B cell (primary cell): Measurements from ENCODE around the gene MROH7. TPM values are rescaled to one million over a fixed set of nuclear protein-coding genes. Genes with fewer than 3 reads are reported as not detected.

Source experiments
- ATAC-seq: fragments of 200-7000 bp; cut with Tn5 transposase; one replicate; pipeline ENCODE4 v1.10.0; 2021; ENCODE audit warnings: low read depth, mild to moderate bottlenecking, moderate number of reproducible peaks, moderate library complexity
- CTCF ChIA-PET: fragments of 350-600 bp; sonication (Branson Sonifier 250); formaldehyde crosslinking; loops from one replicate; lab custom pipeline; 2021; ENCODE audit warnings: antibody characterized with exemption, inconsistent platforms; lab: Charles Lee
- POLR2A ChIA-PET: fragments of 350-600 bp; sonication (Branson Sonifier 250); formaldehyde crosslinking; loops from one replicate; lab custom pipeline; 2021; ENCODE audit warnings: antibody characterized with exemption; lab: Charles Lee
- DNase-seq: peaks from one replicate; pipeline ENCODE4 v3.0.0; 2013
- H2AFZ ChIP-seq: 2 replicates; pipeline ENCODE4 v1.6.1; 2012; ENCODE audit warnings: mild to moderate bottlenecking, low read depth, low read length; ENCODE audit not compliant: insufficient read depth, poor library complexity, severe bottlenecking
- H3K27ac ChIP-seq, 2 donors: 1 replicate in 1 of 2; 2 replicates in 1 of 2; pipeline ENCODE4 v1.5.1; 2012 to 2013; ENCODE audit warnings: low read length in 2 of 2, mild to moderate bottlenecking in 2 of 2, moderate library complexity in 1 of 2
- H3K27me3 ChIP-seq, 4 experiments: fragments of 200-600 bp in 1 of 4; sonication (generic) in 1 of 4; replicated peaks in 1 of 4; 1 replicate in 2 of 4; 2 replicates in 2 of 4; pipeline versions ENCODE4 v1.6.1 to v1.7.0; 2013 to 2016; ENCODE audit warnings: low read length in 3 of 4, mild to moderate bottlenecking in 2 of 4, mixed read lengths in 1 of 4, moderate library complexity in 1 of 4; ENCODE audit not compliant: insufficient read depth in 4 of 4, control insufficient read depth in 3 of 4; ENCODE audit errors: control extremely low read depth in 1 of 4
- H3K36me3 ChIP-seq, 2 experiments: replicated peaks in 1 of 2; 1 replicate in 1 of 2; 2 replicates in 1 of 2; pipeline versions ENCODE4 v1.6.1 to v1.7.1; 2013; ENCODE audit warnings: low read length in 1 of 2; ENCODE audit not compliant: insufficient read depth in 2 of 2, control insufficient read depth in 1 of 2; ENCODE audit errors: control extremely low read depth in 1 of 2, extremely low read depth in 1 of 2
- H3K4me1 ChIP-seq, 2 donors: fragments of 200-600 bp in 1 of 2; sonication (generic) in 1 of 2; 1 replicate in 1 of 2; 2 replicates in 1 of 2; pipeline versions ENCODE4 v1.5.1 to v1.6.1; 2013 to 2017; ENCODE audit warnings: low read length in 2 of 2; ENCODE audit not compliant: control insufficient read depth in 2 of 2, insufficient read depth in 2 of 2
- H3K4me2 ChIP-seq: replicated peaks from 2 replicates; pipeline ENCODE3; 2012; ENCODE audit warnings: mild to moderate bottlenecking, low read depth, low read length; ENCODE audit not compliant: poor library complexity, severe bottlenecking
- H3K4me3 ChIP-seq, 5 experiments: fragments of 200-600 bp in 1 of 5; sonication (generic) in 1 of 5; 1 replicate in 3 of 5; 2 replicates in 2 of 5; pipeline versions ENCODE4 v1.5.1 to v1.7.0; 2011 to 2016; ENCODE audit warnings: low read length in 4 of 5, mild to moderate bottlenecking in 4 of 5, low read depth in 2 of 5, control low read depth in 1 of 5, moderate library complexity in 1 of 5; ENCODE audit not compliant: insufficient read depth in 1 of 5; ENCODE audit errors: control extremely low read depth in 1 of 5, extremely low read depth in 1 of 5
- H3K79me2 ChIP-seq: fragments of 200-600 bp; sonication (generic); one replicate; pipeline ENCODE4 v1.6.0; 2016; ENCODE audit warnings: low read length; ENCODE audit not compliant: control insufficient read depth, insufficient read depth
- H3K9ac ChIP-seq: fragments of 200-600 bp; sonication (generic); 2 replicates; pipeline ENCODE4 v1.6.1; 2017; ENCODE audit warnings: mild to moderate bottlenecking, low read length, moderate library complexity
- H3K9me3 ChIP-seq, 3 donors: one replicate each; pipeline versions ENCODE4 v1.6.1 to v1.7.1; 2013; ENCODE audit warnings: low read length in 2 of 3; ENCODE audit not compliant: control insufficient read depth in 2 of 3, insufficient read depth in 1 of 3; ENCODE audit errors: control extremely low read depth in 1 of 3
- H4K20me1 ChIP-seq: 2 replicates; pipeline ENCODE4 v1.6.0; 2012; ENCODE audit warnings: mild to moderate bottlenecking, low read length; ENCODE audit not compliant: insufficient read depth, control insufficient read depth, poor library complexity, severe bottlenecking
- H3K27ac Mint-ChIP-seq: one replicate; pipeline ENCODE4 v1.8.0; 2021; ENCODE audit warnings: mixed read lengths
- H3K27me3 Mint-ChIP-seq: one replicate; pipeline ENCODE4 v1.8.0; 2021; ENCODE audit warnings: mixed read lengths
- H3K4me1 Mint-ChIP-seq: one replicate; pipeline ENCODE4 v1.8.0; 2021; ENCODE audit warnings: mixed read lengths
- H3K4me3 Mint-ChIP-seq: one replicate; pipeline ENCODE4 v1.8.0; 2021; ENCODE audit warnings: mixed read lengths
- H3K9me3 Mint-ChIP-seq: one replicate; pipeline ENCODE4 v1.8.0; 2022; ENCODE audit warnings: mixed read lengths; ENCODE audit not compliant: insufficient read depth
- EZH2 ChIP-seq: IDR thresholded peaks from 2 replicates; pipeline ENCODE4 v1.6.1; 2012; ENCODE audit warnings: borderline replicate concordance, low read depth, mild to moderate bottlenecking, moderate library complexity, low read length; ENCODE audit not compliant: insufficient read depth, poor library complexity, severe bottlenecking
- WGBS: methylation state at CpG from one replicate; pipeline ENCODE4 v1.1.5; 2013; ENCODE audit warnings: missing lambda C conversion rate; ENCODE audit not compliant: insufficient coverage; 5-methylcytosine and 5-hydroxymethylcytosine counted together
- intact Hi-C: fragments of 100-400 bp; cut with micrococcal nuclease; formaldehyde crosslinking; loops from one replicate; pipeline ENCODE4 v1.10.0; 2022
- polyA plus RNA-seq: library from polyadenylated mRNA; depleted of rRNA; stranded (reverse); fragments of >200 nt; gene quantifications from 2 replicates; pipeline ENCODE4 v1.2.3, GENCODE V29; 2012
- total RNA-seq, 2 donors: library from RNA; stranded (reverse); fragments of 120-200 nt in 1 of 2; gene quantifications; 1 replicate in 1 of 2; 2 replicates in 1 of 2; pipeline versions ENCODE4 v1.2.3 to v1.2.4, GENCODE V29; 2013 to 2022
- TF ChIP-seq, protein P1 (sequence below): fragments of 200-600 bp; IDR thresholded peaks from one replicate; pipeline ENCODE4 v1.8.0; 2022; ENCODE audit warnings: antibody characterized with exemption, mild to moderate bottlenecking

The MROH7 gene
- total and polyA plus RNA-seq, 2 donors (not counting 1 experiment from before 2014, with no cell fraction given) = not detected

DNA sequence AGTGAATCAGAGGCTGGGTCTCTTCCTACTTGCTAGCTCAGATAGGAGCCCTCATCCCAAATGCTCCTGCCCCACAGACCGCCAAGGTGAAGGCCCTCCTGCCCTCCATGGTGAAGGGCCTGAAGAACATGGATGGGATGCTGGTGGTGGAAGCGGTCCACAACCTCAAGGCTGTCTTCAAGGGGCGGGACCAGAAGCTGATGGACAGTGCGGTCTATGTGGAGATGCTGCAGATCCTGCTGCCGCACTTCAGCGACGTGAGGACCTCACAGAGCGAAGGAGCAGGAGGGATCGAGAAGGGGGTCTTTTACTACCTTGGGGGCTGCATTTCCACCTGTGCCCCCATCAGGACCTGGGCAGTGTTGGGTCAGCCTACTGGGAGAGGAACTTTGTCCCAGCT, 59.5 kb downstream of the MROH7 start:
- Mint-ChIP-seq H3K4me3 (no peak overlapping the region), H3K9me3 (no peaks in the 10 kb centered on the region), H3K27ac (no peak overlapping the region), H3K27me3 (peaks cover 40% of the 10 kb centered on the region), H3K4me1 (no peaks in the 10 kb centered on the region)
- no peak overlapping the region for H3K4me2 ChIP-seq
- no peak overlapping the region for H3K9ac ChIP-seq
- no peak for ATAC-seq
- no peaks in the 10 kb centered on the region for H3K36me3 ChIP-seq
- H3K9me3 ChIP-seq = no peaks in the 10 kb centered on the region
- H2AFZ ChIP-seq = no peak overlapping the region
- POLR2A ChIA-PET = no interaction called here
- peaks cover 0 to 4% (median 0%) of the 10 kb centered on the region in 4 experiments for H3K27me3 ChIP-seq
- TF ChIP-seq, protein P1, sequence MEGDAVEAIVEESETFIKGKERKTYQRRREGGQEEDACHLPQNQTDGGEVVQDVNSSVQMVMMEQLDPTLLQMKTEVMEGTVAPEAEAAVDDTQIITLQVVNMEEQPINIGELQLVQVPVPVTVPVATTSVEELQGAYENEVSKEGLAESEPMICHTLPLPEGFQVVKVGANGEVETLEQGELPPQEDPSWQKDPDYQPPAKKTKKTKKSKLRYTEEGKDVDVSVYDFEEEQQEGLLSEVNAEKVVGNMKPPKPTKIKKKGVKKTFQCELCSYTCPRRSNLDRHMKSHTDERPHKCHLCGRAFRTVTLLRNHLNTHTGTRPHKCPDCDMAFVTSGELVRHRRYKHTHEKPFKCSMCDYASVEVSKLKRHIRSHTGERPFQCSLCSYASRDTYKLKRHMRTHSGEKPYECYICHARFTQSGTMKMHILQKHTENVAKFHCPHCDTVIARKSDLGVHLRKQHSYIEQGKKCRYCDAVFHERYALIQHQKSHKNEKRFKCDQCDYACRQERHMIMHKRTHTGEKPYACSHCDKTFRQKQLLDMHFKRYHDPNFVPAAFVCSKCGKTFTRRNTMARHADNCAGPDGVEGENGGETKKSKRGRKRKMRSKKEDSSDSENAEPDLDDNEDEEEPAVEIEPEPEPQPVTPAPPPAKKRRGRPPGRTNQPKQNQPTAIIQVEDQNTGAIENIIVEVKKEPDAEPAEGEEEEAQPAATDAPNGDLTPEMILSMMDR = no peak
- no peak for TF ChIP-seq EZH2
- WGBS = 91% methylated on average over 9 of the region's 9 CpGs
- no peaks in the 10 kb centered on the region for H3K79me2 ChIP-seq
- H3K27ac ChIP-seq = no peak overlapping the region
- CTCF ChIA-PET = no interaction called here
- H3K4me1 ChIP-seq = no peaks in the 10 kb centered on the region
- DNase-seq = no peak
- intact Hi-C loops = no loop called here
- H4K20me1 ChIP-seq = no peaks in the 10 kb centered on the region
- no peak overlapping the region for H3K4me3 ChIP-seq

- Histone ChIP-seq H3K36me3 (no peaks in the 10 kb centered on the region), H2AFZ (no peak overlapping the region)
- CTCF ChIA-PET = no interaction called here
These were observed 60.4 kb downstream of the MROH7 start for GRCh38 chr1:54701996-54702395.

More at GRCh38 chr1:54701996-54702395, 60.4 kb downstream of the MROH7 start:
- POLR2A ChIA-PET = no interaction called here
- H3K27me3 Mint-ChIP-seq = peaks cover 35% of the 10 kb centered on the region
- H3K4me3 ChIP-seq = no peak overlapping the region
- H3K27ac ChIP-seq = no peak overlapping the region
- H3K79me2 ChIP-seq = no peaks in the 10 kb centered on the region
- H3K9me3 ChIP-seq = no peaks in the 10 kb centered on the region
- H4K20me1 ChIP-seq = no peaks in the 10 kb centered on the region
- H3K27ac Mint-ChIP-seq = no peak overlapping the region
- H3K9ac ChIP-seq = no peak overlapping the region
- no peak overlapping the region for H3K4me2 ChIP-seq
- ATAC-seq (no peak), DNase-seq (no peak)
- no peaks in the 10 kb centered on the region for H3K4me1 Mint-ChIP-seq
- no peaks in the 10 kb centered on the region for H3K9me3 Mint-ChIP-seq
- intact Hi-C loops = no loop called here
- no peak overlapping the region for H3K4me3 Mint-ChIP-seq
- no peaks in the 10 kb centered on the region for H3K4me1 ChIP-seq
- TF ChIP-seq, protein P1 = no peak
- no peak for TF ChIP-seq EZH2
- peaks cover 0 to 4% (median 0%) of the 10 kb centered on the region in 4 experiments for H3K27me3 ChIP-seq
- 91% methylated on average over 9 of the region's 11 CpGs for WGBS
